HG03354 (cell line): ENCODE measurements around the gene EXOC7.

ENCODE experiments used
- ATAC-seq: cut with Tn5 transposase; IDR thresholded peaks from one replicate; pipeline ENCODE4 v1.9.1; 2021; ENCODE audit warnings: mild to moderate bottlenecking; ENCODE audit not compliant: unreplicated experiment, poor library complexity, severe bottlenecking

EXOC7 gene

DNA sequence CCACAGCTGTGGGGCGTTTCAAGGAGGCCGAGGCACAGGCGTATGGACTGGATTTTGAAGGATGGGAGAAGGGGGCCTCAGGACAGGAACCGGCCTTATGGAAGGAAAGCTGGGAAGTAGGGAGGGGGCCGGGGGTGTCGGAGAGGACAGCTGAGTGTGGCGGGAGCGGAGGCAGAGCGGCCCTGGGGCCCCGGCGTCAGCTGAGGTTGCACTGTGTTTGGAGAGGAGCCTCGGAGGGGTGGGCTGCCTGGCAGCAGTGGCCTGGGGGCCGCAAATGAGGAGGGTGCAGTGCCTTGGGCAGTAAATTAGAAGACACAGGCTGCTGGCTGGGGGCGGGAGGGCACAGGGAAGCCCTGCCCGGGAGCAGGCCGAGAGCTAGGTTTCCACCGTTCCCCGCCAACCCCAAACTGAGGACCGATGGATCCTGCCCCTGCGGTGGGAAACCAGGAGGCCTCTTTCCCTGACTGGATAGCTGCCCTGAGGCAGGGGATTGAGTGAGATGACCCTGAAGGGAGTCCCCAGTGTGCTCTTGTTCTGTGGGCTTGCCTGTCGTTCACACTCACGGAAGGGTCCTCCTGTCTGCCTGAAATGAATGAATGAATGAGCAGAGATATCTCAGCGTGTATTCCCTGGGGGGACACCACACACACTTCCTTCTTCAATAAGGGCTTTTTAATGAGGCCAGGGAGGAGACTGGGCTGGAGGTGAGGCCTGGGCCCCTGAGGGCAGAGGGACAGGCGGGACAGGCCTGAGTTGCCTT lies 19.0 kb upstream of the EXOC7 start:
- ATAC-seq = no peak

DNA sequence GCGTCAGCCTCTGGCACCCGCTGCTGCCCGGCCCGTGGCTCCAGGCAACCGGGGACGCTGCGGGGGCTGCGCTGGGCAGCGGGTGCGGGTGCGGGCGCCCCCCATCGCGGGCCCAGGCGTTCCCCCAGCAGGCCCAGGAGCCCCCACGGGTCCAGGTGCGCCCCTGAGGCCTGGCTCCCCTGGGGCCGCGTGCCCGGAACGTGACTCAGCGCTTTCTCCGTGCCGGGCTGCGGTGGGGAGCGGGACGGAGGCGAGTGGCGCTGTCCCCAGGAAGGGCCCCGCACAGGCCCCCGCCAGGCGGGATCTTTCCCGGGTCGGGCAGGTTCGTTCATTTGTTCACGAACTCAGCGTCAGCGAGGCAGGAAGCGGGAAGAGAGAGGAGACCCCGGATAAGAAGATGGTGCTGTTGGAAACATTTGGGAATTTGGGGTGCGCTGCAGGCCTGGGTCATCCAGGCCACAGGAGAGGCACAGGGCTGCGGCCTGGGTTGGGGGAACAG lies 18.4 kb upstream of the EXOC7 start:
- peak; percentile 16 for ATAC-seq

DNA sequence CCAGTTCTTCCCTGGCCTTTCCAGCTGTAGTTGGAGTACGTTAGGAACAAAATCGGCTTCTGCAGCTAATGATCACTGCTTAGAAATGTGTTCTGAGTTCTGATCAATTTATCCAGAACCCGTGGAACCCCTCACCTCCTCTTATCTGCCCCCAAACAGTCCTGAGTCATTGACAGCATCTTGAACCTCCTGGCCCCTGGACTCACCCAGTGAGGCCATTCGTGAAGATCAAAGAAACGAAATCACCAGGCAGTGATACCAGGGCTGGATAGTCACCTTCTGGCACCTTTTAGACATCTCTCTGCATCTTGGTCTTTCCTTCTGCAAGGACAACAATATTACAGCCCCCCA lies 17.0 kb upstream of the EXOC7 start:
- no peak for ATAC-seq

DNA sequence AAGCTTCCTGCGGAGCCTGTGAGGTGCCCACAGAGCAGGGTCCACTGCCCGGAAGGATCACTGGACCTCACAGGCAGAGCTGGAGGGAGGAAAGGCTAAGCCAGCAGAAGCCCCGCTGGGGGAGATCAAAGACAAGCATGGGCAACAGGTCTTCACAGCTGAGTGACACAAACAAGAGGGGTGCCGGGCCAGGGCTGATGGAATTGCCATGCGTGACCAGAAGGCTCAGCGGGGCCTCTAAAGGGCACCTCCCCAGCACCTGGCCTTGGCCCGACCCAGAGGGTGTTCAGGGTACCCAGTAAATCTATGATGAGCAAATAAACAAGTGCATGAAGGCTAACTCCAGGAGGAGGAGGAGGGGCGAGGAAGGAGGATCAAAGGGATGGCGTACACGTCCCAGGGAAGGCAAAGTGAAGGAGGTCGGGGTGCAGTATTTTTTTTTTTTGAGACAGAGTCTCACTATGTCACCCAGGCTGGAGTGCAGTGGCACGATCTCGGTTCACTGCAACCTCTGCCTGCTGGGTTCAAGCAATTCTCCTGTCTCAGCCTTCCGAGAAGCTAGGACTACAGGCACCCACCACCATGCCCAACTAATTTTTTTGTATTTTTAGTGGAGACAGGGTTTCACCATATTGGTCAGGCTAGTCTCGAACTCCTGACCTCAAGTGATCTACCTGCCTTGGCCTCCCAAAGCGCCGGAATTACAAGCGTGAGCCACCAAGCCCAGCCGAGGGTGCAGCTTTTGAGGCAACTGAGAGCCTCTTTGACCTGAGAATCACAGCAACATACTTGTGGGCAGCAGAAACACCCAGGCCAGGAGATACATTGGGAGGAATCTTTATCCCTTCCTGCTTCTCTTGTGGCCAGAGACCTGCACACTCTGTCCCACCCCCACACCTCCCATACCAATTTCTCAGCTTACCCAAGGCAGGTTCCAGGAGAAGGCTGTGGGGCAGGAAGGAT lies 16.1 kb upstream of the EXOC7 start:
- ATAC-seq = no peak

DNA sequence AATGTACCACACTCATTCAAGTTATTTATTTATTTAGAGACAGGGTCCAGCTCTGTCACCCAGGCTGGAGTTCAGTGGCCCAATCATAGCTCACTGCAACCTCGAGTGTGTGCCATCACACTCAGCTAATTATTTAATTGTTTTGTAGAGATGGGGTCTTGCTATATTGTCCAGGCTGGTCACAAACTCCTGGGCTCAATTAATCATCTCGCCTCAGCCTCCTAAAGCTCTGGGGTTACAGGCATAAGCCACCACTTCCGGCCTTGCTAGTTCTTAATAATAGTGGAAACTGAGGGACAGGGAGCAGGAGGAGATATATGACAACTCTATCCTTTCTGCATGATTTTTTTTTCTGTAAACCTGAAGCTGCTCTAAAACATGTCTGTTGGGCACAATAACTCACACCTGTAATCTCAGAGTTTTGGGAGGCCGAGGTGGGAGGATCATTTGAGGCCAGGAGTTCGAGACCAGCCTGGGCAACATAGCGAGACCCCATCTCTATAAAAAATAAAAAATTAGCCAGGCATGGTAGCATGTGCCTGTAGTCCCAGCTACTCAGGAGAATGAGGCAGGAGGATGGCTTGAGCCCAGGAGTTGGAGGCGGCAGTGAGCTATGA lies 11.7 kb upstream of the EXOC7 start:
- ATAC-seq = no peak

DNA sequence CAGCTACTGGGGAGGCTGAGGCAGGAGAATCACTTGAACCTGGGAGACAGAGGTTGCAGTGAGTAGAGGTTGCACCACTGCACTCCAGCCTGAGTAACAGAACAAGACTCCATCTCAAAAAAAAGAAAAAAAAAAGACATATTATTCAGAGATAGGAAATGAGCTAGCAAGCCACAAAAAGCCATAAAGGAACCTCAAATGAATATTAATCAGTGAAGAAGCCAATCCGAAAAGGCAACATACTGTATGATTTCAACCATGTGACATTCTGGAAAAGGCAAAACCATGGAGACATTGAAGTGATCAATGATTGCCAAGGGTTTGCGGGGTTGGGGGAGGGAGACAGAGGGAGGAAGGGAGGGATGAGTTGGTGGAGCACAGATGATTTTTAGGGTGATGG lies 8.4 kb upstream of the EXOC7 start:
- no peak for ATAC-seq

DNA sequence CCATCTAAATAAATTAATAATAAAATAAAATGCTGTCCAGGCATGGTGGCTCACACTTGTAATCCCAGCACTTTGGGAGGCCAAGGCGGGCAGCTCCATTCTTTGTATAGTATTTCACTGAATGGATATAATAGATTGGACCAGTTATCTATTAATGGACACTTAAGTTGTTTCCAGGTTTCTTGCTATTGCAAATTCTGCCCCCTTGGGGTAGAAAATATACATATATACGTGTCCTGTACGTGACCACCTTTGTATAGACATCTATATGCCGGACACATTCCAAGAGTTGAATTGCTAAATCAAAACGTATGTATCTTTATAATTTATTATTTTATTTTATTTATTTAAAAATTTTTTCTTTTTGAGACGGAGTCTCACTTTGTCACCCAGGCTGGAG lies 3.9 kb upstream of the EXOC7 start:
- no peak for ATAC-seq

DNA sequence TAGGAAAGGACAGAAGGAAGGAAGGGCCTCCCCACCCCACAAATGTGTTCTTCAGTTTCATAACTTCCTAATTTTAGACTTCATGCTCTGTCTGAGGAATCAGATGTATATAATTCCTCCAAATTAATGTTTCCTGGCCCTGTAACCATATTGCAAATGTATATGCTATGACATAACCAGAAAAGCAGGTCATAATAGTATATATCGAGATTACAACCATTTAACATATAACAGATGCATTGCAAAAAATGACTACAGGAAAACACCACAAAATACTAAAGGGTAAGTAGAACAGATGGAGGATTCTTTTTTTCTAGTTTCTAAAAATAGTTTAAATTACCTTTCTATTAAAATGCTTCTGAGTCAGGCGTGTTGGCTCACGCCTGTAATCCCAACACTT lies 3.1 kb upstream of the EXOC7 start:
- no peak for ATAC-seq

DNA sequence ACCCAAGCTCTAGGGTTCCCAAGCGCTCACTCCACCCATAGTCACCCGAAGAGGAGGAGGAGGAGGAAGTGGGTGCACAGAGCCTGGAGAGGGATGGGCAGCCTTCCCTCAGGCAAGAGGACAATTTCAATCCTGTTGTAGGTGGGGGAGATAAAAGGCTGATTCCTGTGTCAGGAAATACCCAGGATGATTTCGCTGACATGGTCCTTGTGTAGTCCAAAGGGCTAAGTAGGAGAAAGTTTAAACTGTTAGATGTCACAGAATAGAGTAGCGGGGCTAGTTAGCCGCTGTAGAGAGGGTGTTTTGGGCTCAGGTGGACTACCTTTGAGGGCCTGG lies 1.3 kb upstream of the EXOC7 start:
- no peak for ATAC-seq

DNA sequence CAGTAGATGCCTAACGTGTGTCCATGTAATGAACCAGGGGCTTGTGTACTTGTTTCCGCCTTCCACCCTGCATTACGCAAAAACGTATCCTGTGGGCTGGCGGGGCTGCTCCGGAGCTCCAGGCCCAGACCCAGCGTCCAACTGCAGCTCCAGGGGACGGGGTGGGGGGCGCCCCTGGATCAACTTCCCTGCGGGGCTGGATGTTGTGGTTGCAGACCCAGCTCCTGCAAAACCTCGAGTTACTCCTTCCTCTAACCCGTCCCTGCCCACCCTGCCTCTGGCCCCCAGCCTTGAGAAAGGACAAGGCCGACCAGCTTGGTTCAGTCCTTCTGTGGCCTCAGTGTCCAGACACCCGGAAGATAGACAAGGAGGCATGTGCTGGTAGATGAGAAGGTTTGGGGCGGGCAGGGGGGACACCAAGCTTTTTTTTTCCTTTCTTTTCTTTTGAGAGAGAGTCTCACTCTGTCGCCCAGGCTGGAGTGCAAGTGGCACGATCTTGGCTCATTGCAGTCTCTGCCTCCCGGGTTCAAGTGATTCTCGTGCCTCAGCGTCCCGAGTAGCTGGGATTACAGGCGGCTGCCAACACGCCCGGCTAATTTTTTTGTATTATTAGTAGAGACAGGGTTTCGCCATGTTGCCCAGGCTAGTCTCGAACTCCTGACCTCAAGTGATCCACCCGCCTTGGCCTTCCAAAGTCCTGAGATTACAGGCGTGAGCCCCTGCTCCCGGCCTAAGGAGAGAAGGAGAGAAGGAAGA lies 731 bp upstream of the EXOC7 start:
- no peak for ATAC-seq

DNA sequence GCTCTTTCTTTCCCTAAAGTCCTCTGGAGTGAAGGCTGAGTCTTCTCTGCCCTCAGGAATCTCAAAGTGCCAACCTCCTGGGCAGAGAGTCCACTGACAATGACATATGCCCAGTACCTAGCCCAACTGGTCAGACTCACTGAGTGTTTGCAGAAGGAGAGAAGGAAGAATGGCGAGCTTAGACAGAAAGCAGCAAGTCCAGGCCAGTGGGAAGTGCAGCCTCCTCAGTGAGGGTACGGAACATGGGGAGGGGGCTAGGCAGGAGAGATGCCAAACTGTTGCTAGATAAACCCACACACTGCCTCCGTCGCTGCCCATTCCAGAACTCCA lies 678 bp downstream of the EXOC7 start:
- peak; percentile 13 for ATAC-seq

DNA sequence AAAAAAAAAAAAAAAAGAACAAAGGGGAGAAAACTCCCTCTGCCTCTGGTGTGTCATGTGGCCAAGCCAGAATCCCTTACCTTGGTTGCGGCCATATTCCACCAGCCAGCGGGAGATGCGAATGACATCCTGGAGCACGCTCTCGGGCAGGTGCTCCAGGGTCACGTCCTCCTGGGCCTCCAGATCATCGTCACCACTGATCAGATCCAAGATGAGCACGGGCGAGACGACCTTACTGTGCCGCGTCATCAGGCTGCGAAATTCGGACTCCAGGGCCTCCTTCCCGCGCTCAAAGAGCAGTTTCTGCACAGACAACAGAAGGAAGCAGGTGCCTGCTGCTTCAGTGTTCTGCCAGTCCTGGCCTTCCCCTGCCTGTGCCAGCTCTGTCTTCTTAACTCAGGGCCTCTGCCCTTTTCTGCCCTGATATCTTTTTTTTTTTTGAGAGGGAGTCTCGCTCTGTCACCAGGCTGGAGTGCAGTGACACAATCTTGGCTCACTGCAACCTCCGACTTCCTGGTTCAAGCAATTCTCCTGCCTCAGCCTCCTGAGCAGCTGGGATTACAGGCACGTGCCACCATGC lies 5.8 kb downstream of the EXOC7 start:
- no peak for ATAC-seq

DNA sequence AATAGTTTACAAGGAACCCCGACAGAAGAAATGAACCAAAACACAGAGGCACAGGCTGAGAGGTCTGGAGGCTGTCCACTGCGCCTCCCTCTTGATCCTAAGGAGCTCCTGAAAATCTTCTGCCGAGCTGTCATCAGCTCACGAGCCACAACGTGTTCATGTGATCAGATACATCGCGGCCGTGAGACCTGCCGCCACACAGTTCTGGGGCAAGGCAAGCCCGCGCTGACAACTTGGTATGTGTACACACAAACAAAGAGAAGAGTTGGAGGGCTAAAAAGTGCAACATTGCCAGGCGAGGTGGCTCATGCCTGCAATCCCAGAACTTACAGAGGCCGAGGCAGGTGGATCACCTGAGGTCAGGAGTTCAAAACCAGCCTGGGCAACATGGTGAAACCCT lies 7.6 kb downstream of the EXOC7 start:
- ATAC-seq = no peak

DNA sequence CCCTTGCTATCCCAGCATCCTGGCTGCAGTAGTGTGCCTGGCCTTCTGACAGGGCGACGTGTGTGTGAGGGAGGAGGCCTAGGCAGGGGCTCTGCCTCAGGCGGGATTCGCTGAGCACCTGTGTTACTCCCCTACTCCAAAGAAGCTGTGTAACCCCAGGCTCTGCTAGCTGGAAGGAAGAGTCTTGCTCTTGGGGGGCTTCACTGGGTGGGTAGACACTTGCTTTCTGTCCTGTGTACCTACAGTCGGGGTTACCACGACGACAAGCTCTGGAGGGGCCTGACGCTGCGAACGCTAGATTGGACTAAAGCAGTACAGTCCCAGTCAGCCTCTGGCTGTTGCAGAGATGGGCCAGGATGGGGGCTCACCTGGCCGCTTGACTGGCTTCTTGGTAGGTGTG lies 9.5 kb downstream of the EXOC7 start:
- ATAC-seq = no peak

DNA sequence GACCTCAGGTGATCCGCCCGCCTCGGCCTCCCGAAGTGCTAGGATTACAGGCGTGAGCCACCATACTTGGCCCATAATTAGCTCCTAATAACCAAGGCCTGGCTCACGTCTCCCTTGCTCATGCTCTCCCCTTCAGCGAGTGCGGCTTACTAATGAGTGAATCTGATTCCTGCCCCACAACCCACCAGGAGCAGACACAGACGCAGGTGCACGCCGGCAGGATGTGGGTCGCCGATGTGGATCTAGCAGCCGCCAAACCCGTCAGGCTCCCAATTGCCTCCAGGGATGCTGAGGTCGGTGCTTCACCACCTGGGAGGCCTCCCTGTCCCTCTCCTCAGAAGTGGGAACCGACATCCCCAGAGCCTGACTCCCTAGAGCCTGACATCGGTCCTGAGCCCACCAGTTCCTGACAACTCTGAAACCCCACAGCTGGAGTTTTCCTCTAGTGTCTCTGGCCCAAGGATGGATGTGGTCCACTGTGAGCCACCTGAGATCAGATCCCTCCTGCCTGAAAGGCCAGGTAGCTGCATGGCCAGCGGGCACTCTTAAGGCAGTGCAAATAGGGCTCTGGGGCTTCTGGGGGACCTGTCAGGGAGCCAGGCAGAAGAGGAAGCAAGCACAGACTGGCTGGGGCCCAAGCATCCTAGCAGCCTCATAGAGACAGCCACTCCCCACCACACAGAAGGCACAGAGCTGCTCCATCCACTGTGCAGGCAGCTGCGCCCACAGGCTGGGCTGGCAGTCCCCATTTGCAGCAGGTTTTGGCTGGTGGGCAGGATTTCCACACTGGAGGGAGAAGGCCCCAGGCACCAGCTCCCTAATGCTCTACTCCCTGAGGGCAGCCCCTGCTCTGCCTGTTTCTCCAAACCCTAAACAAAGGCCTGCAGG lies 10.8 kb downstream of the EXOC7 start:
- no peak for ATAC-seq

DNA sequence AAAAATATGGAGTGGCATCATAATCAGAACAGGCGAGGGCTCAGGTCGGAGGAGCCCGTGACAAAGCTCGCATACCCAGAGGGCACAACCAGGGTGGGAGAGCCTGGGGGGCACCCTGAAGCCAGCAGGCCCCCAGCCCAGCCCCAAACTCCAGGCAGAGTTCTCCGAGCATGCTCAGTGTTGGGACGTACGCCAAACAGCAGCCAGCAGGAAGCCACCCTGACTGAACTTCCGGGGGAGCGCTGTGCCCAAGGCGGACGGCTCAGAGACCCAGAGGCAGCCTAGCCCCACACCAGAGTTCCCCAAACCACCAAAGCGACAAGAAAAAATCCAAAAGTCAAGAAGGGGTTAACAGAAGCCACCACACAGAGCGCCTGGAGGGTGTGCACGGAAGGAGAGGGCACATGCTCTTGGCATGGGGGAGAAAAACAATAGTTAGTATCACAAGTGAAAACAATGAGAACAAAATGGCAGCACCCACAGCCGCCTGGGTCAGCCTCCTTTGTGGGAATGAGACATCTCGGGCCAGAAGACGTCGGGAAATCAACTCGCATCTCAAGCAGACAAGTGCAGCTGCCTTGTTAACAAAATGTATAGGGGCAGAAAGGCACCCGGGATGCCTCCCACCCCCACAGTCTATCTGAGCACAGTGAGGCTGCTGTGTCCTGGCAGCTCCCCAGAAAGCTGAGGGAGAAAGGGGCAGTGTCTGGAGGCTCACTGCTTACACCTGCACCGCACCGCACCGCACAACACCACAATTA lies 11.9 kb downstream of the EXOC7 start:
- no peak for ATAC-seq

DNA sequence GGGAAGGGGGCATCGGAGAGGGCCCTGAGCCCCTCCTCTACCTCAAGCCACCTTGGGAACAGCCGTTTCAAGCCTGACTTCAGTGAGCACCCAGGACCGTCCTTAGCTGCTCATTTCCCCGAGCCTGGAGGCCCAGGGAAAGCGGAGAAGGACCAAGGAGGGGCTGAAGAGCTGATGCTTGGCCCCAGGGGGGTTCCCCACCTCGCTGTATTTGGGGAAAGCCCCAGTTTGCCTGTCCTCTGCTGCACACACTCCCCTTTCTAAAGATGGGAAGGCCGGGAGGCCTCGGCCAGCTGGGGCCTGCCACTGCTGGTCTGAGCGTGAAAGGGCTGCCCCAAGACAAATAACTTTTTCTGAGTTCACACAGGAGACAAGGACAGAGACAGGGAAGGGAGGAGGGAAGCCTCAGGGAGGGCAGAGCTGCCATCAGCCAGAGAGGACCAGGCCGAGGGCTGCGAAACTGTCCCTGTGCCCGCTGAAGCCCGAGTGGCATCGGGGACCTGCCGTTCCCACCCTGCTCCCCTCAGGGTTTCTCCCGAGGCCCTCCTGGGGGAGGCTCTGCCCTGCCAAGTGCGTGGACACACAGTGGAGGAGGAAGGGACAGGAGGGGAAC lies 13.0 kb downstream of the EXOC7 start:
- no peak for ATAC-seq
